Liver (tissue), 9 donors: ENCODE measurements around the gene RASGRP1. TPM values are rescaled to one million over a fixed set of nuclear protein-coding genes. Genes with fewer than 3 reads are reported as not detected.

ENCODE experiments used
- DNase-seq: peaks from one replicate; pipeline ENCODE4 v3.0.0-alpha.2; 2017; ENCODE audit warnings: low spot score
- H3K27ac ChIP-seq, 2 donors: one replicate each; pipeline ENCODE4 v1.7.0; 2013; ENCODE audit warnings: inconsistent platforms in 2 of 2, low read length in 2 of 2, control low read depth in 1 of 2, low read depth in 1 of 2, mild to moderate bottlenecking in 1 of 2
- H3K27me3 ChIP-seq, 4 donors: one replicate each; pipeline versions ENCODE4 v1.6.1 to v1.7.0; 2013; ENCODE audit warnings: low read length in 3 of 4, inconsistent platforms in 1 of 4, mild to moderate bottlenecking in 1 of 4, moderate library complexity in 1 of 4; ENCODE audit not compliant: control insufficient read depth in 4 of 4, insufficient read depth in 4 of 4
- H3K36me3 ChIP-seq, 4 donors: one replicate each; pipeline versions ENCODE4 v1.6.1 to v1.7.0; 2013; ENCODE audit warnings: low read length in 3 of 4, mild to moderate bottlenecking in 3 of 4, low read depth in 1 of 4, moderate library complexity in 1 of 4; ENCODE audit not compliant: control insufficient read depth in 4 of 4, insufficient read depth in 3 of 4
- H3K4me1 ChIP-seq, 4 donors: one replicate each; pipeline versions ENCODE4 v1.6.1 to v1.7.0; 2013; ENCODE audit warnings: low read length in 3 of 4, mild to moderate bottlenecking in 3 of 4, moderate library complexity in 1 of 4; ENCODE audit not compliant: control insufficient read depth in 4 of 4, insufficient read depth in 4 of 4
- H3K4me3 ChIP-seq, 3 donors: one replicate each; pipeline versions ENCODE4 v1.6.1 to v1.7.0; 2013; ENCODE audit warnings: low read length in 3 of 3, control low read depth in 1 of 3, low read depth in 1 of 3, mild to moderate bottlenecking in 1 of 3
- H3K9ac ChIP-seq, 2 donors: one replicate each; pipeline ENCODE4 v1.7.0; 2013; ENCODE audit warnings: low read length in 2 of 2, mild to moderate bottlenecking in 2 of 2, moderate library complexity in 2 of 2, control low read depth in 1 of 2, low read depth in 1 of 2
- H3K9me3 ChIP-seq, 4 donors: one replicate each; pipeline versions ENCODE4 v1.6.1 to v1.7.0; 2013; ENCODE audit warnings: low read length in 3 of 4; ENCODE audit not compliant: control insufficient read depth in 4 of 4
- EGR1 ChIP-seq, 2 donors: IDR thresholded peaks; 2 replicates each; pipeline ENCODE4 v1.6.1; 2016 to 2018; ENCODE audit warnings: antibody characterized with exemption in 2 of 2, low read depth in 2 of 2
- FOXA1 ChIP-seq: IDR thresholded peaks from 2 replicates; pipeline ENCODE4 v1.6.1; 2016; ENCODE audit warnings: antibody characterized with exemption
- FOXA2 ChIP-seq: IDR thresholded peaks from 2 replicates; pipeline ENCODE4 v1.6.1; 2016; ENCODE audit warnings: antibody characterized with exemption
- GABPA ChIP-seq, 2 donors: IDR thresholded peaks in 1 of 2; conservative IDR thresholded peaks in 1 of 2; 2 replicates each; pipeline ENCODE4 v1.6.1; 2016; ENCODE audit warnings: antibody characterized with exemption in 2 of 2, mild to moderate bottlenecking in 1 of 2, moderate library complexity in 1 of 2
- HNF4G ChIP-seq: IDR thresholded peaks from 2 replicates; pipeline ENCODE4 v1.6.1; 2016; ENCODE audit warnings: antibody characterized with exemption
- JUND ChIP-seq, 2 donors: IDR thresholded peaks; 2 replicates each; pipeline ENCODE4 v1.6.1; 2016; ENCODE audit warnings: antibody characterized with exemption in 2 of 2
- NR2F2 ChIP-seq: IDR thresholded peaks from 2 replicates; pipeline ENCODE4 v1.6.1; 2016; ENCODE audit warnings: antibody characterized with exemption
- RAD21 ChIP-seq, 2 donors: IDR thresholded peaks; 2 replicates each; pipeline ENCODE4 v1.6.1; 2016; ENCODE audit warnings: antibody characterized with exemption in 2 of 2, mild to moderate bottlenecking in 2 of 2
- RXRA ChIP-seq, 2 donors: IDR thresholded peaks; 2 replicates each; pipeline ENCODE4 v1.6.1; 2017 to 2018; ENCODE audit warnings: antibody characterized with exemption in 2 of 2, mild to moderate bottlenecking in 1 of 2
- SP1 ChIP-seq: IDR thresholded peaks from 2 replicates; pipeline ENCODE4 v1.6.1; 2018; ENCODE audit warnings: antibody characterized with exemption, mild to moderate bottlenecking
- TAF1 ChIP-seq: conservative IDR thresholded peaks from 2 replicates; pipeline ENCODE4 v1.6.1; 2016; ENCODE audit warnings: antibody characterized with exemption, mild to moderate bottlenecking
- YY1 ChIP-seq: IDR thresholded peaks from 2 replicates; pipeline ENCODE4 v1.6.1; 2016; ENCODE audit warnings: antibody characterized with exemption, mild to moderate bottlenecking
- WGBS: extraction: QIAGEN DNeasy Blood & Tissue Kit; methylation state at CpG from one replicate; pipeline ENCODE4 v1.1.7; 2013; 5-methylcytosine and 5-hydroxymethylcytosine counted together
- polyA plus RNA-seq, 2 donors: library from polyadenylated mRNA; stranded (reverse) in 1 of 2; unstranded in 1 of 2; fragments of 200-250 nt in 1 of 2; fragments of >200 nt in 1 of 2; fragmentation: Nextera tagmentation in 1 of 2; extraction: Ambion mirVana in 1 of 2; gene quantifications; one replicate each; pipeline versions ENCODE4 v1.2.1 to v1.2.3, GENCODE V29; 2013 to 2015
- total RNA-seq, 2 donors: library from RNA; depleted of rRNA; stranded (reverse); fragments of >200 nt; gene quantifications; one replicate each; pipeline ENCODE4 v1.2.3, GENCODE V29; 2014
- TF ChIP-seq, protein P1 (sequence below): IDR thresholded peaks from 2 replicates; pipeline ENCODE4 v1.6.1; 2016; ENCODE audit warnings: antibody characterized with exemption
- TF ChIP-seq, protein P2 (sequence below): IDR thresholded peaks from 2 replicates; pipeline ENCODE4 v1.6.1; 2016; ENCODE audit warnings: antibody characterized with exemption
- TF ChIP-seq, protein P3 (sequence below): IDR thresholded peaks from 2 replicates; pipeline ENCODE4 v1.6.1; 2016; ENCODE audit warnings: antibody characterized with exemption
- TF ChIP-seq, protein P4 (sequence below): IDR thresholded peaks from 2 replicates; pipeline ENCODE4 v1.6.1; 2016; ENCODE audit warnings: antibody characterized with exemption, mild to moderate bottlenecking
- donor health status: healthy.
- donor health status: healthy.
- donor health status: healthy.
- donor health status: healthy.
- donor health status: healthy.

Gene RASGRP1
- total and polyA plus RNA-seq, 4 donors = 0.17 to 0.75 (median 0.47) TPM

DNA sequence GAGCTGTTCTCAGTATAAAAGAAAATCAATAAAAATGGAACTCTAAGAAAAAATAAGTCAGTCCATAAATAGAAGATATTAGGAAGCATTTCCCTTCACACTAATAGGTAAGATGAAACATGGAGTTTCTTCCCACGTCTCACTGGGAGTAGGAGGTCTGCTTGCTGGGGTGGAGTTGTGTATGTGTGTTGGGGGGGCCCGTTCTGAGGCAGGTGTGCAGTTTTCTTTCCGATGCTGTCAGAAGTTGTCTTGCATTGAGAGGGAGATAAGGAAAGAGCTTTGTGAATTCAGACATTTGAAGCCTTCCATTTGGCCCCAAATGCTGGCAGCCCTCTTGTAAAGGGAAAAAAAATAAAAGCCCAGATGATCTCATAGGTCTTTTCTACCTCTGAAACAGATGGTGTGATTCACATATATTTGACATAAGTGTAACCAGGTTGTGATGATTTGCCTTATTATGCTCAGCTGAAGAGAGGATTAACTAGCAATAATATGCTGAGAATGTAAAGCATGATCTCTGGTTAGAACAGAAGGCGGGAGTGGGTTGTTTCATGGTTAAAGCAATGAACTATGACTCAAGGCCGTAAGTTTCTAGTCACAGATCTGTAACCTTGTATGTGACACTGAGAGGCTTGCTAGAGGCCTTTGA is 8.8 kb downstream of the RASGRP1 start:
- 79% methylated on average over 5 of the region's 5 CpGs for WGBS
- H3K4me1 ChIP-seq = no peaks in the 10 kb centered on the region
- H3K27ac ChIP-seq = no peak overlapping the region
- no peak overlapping the region for H3K9ac ChIP-seq
- H3K27me3 ChIP-seq = peaks cover 0 to 7% (median 0%) of the 10 kb centered on the region in 4 donors
- no peaks in the 10 kb centered on the region for H3K9me3 ChIP-seq
- TF ChIP-seq TAF1 = no peak
- TF ChIP-seq GABPA (IDR thresholded peaks at IDR 0.05 in 1 of 2, conservative IDR thresholded peaks at IDR 0.05 in 1 of 2) = no peak
- TF ChIP-seq, protein P1, sequence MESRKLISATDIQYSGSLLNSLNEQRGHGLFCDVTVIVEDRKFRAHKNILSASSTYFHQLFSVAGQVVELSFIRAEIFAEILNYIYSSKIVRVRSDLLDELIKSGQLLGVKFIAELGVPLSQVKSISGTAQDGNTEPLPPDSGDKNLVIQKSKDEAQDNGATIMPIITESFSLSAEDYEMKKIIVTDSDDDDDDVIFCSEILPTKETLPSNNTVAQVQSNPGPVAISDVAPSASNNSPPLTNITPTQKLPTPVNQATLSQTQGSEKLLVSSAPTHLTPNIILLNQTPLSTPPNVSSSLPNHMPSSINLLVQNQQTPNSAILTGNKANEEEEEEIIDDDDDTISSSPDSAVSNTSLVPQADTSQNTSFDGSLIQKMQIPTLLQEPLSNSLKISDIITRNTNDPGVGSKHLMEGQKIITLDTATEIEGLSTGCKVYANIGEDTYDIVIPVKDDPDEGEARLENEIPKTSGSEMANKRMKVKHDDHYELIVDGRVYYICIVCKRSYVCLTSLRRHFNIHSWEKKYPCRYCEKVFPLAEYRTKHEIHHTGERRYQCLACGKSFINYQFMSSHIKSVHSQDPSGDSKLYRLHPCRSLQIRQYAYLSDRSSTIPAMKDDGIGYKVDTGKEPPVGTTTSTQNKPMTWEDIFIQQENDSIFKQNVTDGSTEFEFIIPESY = no peak
- no peak for TF ChIP-seq JUND (IDR thresholded peaks at IDR 0.05)
- TF ChIP-seq, protein P2, sequence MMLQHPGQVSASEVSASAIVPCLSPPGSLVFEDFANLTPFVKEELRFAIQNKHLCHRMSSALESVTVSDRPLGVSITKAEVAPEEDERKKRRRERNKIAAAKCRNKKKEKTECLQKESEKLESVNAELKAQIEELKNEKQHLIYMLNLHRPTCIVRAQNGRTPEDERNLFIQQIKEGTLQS = no peak
- no peak for TF ChIP-seq RXRA (IDR thresholded peaks at IDR 0.05)
- no peak for TF ChIP-seq YY1
- TF ChIP-seq HNF4G = no peak
- TF ChIP-seq FOXA2 = no peak
- no peak for TF ChIP-seq NR2F2
- no peak for TF ChIP-seq FOXA1
- TF ChIP-seq, protein P3, sequence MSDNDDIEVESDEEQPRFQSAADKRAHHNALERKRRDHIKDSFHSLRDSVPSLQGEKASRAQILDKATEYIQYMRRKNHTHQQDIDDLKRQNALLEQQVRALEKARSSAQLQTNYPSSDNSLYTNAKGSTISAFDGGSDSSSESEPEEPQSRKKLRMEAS = no peak
- TF ChIP-seq RAD21 (IDR thresholded peaks at IDR 0.05) = no peak
- no peak for TF ChIP-seq EGR1 (IDR thresholded peaks at IDR 0.05; ENCODE audit: low read depth in 2 of 2)
- no peak for TF ChIP-seq SP1
- TF ChIP-seq, protein P4, sequence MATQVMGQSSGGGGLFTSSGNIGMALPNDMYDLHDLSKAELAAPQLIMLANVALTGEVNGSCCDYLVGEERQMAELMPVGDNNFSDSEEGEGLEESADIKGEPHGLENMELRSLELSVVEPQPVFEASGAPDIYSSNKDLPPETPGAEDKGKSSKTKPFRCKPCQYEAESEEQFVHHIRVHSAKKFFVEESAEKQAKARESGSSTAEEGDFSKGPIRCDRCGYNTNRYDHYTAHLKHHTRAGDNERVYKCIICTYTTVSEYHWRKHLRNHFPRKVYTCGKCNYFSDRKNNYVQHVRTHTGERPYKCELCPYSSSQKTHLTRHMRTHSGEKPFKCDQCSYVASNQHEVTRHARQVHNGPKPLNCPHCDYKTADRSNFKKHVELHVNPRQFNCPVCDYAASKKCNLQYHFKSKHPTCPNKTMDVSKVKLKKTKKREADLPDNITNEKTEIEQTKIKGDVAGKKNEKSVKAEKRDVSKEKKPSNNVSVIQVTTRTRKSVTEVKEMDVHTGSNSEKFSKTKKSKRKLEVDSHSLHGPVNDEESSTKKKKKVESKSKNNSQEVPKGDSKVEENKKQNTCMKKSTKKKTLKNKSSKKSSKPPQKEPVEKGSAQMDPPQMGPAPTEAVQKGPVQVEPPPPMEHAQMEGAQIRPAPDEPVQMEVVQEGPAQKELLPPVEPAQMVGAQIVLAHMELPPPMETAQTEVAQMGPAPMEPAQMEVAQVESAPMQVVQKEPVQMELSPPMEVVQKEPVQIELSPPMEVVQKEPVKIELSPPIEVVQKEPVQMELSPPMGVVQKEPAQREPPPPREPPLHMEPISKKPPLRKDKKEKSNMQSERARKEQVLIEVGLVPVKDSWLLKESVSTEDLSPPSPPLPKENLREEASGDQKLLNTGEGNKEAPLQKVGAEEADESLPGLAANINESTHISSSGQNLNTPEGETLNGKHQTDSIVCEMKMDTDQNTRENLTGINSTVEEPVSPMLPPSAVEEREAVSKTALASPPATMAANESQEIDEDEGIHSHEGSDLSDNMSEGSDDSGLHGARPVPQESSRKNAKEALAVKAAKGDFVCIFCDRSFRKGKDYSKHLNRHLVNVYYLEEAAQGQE = no peak
- no peak for DNase-seq
- H3K4me3 ChIP-seq = no peak overlapping the region
- H3K36me3 ChIP-seq = no peaks in the 10 kb centered on the region

DNA sequence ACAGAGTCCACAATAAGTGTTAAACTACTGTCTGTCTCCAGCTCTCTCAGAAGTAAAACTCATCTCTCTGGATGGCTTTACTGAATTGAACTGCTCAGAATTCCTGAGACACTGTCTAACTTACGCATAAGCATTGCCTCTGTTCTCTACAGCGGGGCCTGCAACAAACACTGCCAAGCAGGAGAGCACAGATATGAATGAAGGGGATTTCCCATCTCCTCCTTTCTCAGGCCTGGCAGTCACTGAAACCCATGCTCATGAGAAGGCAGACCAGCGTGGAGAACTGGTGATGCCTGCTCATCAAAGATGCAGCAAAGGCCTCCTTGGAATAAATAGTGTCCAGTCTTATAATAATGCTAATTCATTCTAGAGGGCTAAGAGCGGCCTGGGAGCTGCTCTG is 10.3 kb downstream of the RASGRP1 start:
- H3K9ac ChIP-seq = no peak overlapping the region
- H3K9me3 ChIP-seq = no peaks in the 10 kb centered on the region
- H3K27ac ChIP-seq = no peak overlapping the region
- H3K27me3 ChIP-seq = peaks cover 0 to 2% (median 0%) of the 10 kb centered on the region in 4 donors
- H3K36me3 ChIP-seq = no peaks in the 10 kb centered on the region
- TF ChIP-seq, protein P3 = no peak
- no peak for TF ChIP-seq FOXA1
- TF ChIP-seq, protein P1 = no peak
- no peak for TF ChIP-seq RAD21 (IDR thresholded peaks at IDR 0.05)
- TF ChIP-seq, protein P2 = no peak
- TF ChIP-seq HNF4G = no peak
- TF ChIP-seq EGR1 (IDR thresholded peaks at IDR 0.05; ENCODE audit: low read depth in 2 of 2) = no peak
- TF ChIP-seq SP1 = no peak
- TF ChIP-seq, protein P4 = no peak
- TF ChIP-seq FOXA2 = no peak
- TF ChIP-seq RXRA (IDR thresholded peaks at IDR 0.05) = no peak
- no peak for TF ChIP-seq NR2F2
- DNase-seq = no peak
- 77% methylated on average over 4 of the region's 4 CpGs for WGBS
- H3K4me1 ChIP-seq = no peaks in the 10 kb centered on the region
- no peak overlapping the region for H3K4me3 ChIP-seq
